Upper lobe of right lung (tissue), 1 donor: ENCODE measurements around the gene IPO13. TPM values are rescaled to one million over a fixed set of nuclear protein-coding genes. Genes with fewer than 3 reads are reported as not detected.
A peak's percentile ranks its signal among the peaks of the same experiment; 100 is the strongest.

Source experiments
- ATAC-seq: fragments of 200-7000 bp; cut with Tn5 transposase; one replicate; pipeline ENCODE4 v1.9.1; 2020; ENCODE audit warnings: mild to moderate bottlenecking, moderate library complexity
- DNase-seq: peaks from one replicate; pipeline ENCODE4 v3.0.0-alpha.2; 2020
- H3K27ac ChIP-seq: fragments of 200-600 bp; one replicate; pipeline ENCODE4 v1.8.0; 2022
- H3K27me3 ChIP-seq: fragments of 200-600 bp; one replicate; pipeline ENCODE4 v1.8.0; 2022; ENCODE audit warnings: mild to moderate bottlenecking
- H3K36me3 ChIP-seq: fragments of 200-600 bp; one replicate; pipeline ENCODE4 v1.8.0; 2022
- H3K4me1 ChIP-seq: fragments of 200-600 bp; one replicate; pipeline ENCODE4 v1.8.0; 2022
- H3K4me3 ChIP-seq: fragments of 200-600 bp; one replicate; pipeline ENCODE4 v1.8.0; 2022; ENCODE audit warnings: mild to moderate bottlenecking
- H3K9me3 ChIP-seq: fragments of 200-600 bp; one replicate; pipeline ENCODE4 v1.8.0; 2022
- CTCF ChIP-seq: fragments of 200-600 bp; IDR thresholded peaks from one replicate; pipeline ENCODE4 v1.8.0; 2022; ENCODE audit warnings: antibody characterized with exemption
- intact Hi-C: fragments of 100-400 bp; cut with DNase I; formaldehyde crosslinking; loops from one replicate; pipeline ENCODE4 v1.11.0; 2022
- total RNA-seq: library from RNA; stranded (reverse); fragmentation: NEBNext Ultra II Directional; extraction: Animal tissue kit (Norgen Biotek cat#: 25700); gene quantifications from one replicate; pipeline ENCODE4 v1.2.1, GENCODE V29; 2021
- donor health status: DM: no; HTN: yes; CAD: no; lungs with severe emphysema.

The IPO13 gene
- total RNA-seq, 1 donor from 2014 or later: 24.9 TPM

DNA sequence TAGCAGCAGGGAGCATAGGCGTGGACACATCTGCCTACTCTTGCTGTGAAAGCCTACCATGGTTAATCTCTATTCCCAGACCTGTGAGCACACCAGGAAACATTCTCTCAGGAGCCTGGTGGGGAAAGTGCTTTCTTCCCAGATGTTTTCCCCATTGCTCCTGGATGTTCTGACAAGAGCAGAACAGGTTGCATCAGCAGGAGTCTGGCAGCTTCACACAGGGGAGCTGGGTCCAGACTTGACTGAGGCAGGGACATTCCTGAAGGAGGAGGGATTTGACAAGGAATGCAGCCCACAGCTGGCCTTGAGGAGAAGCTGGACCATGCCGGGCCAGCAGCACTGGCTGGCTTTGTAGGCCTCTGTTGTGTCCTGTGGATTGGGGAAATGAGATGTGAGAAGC, 34.1 kb upstream of the IPO13 start:
- H3K4me3 ChIP-seq: no peak overlapping the region
- ATAC-seq (peak; percentile 44), DNase-seq (no peak)
- no peak overlapping the region for H3K27ac ChIP-seq
- no peak for TF ChIP-seq CTCF
- H3K36me3 ChIP-seq: no peaks in the 10 kb centered on the region
- H3K9me3 ChIP-seq: no peaks in the 10 kb centered on the region
- peaks cover 6% of the 10 kb centered on the region for H3K4me1 ChIP-seq
- intact Hi-C loops: loop anchor here (10.0 kb wide), 1 partner anchor 118 kb away; no protein-coding TSS in a partner anchor
- no peaks in the 10 kb centered on the region for H3K27me3 ChIP-seq

GRCh38 chr1:43913051-43913501, 33.7 kb upstream of the IPO13 start:
- H3K27ac ChIP-seq: no peak overlapping the region
- no peak for TF ChIP-seq CTCF
- no peaks in the 10 kb centered on the region for H3K27me3 ChIP-seq
- intact Hi-C loops: loop anchor here (10.0 kb wide), 1 partner anchor 118 kb away; no protein-coding TSS in a partner anchor
- DNase-seq: no peak
- H3K4me1 ChIP-seq: peaks cover 6% of the 10 kb centered on the region
- H3K9me3 ChIP-seq: no peaks in the 10 kb centered on the region
- H3K4me3 ChIP-seq: no peak overlapping the region
- H3K36me3 ChIP-seq: no peaks in the 10 kb centered on the region
- no peak for ATAC-seq

- H3K27ac ChIP-seq: no peak overlapping the region
- no peak for TF ChIP-seq CTCF
- H3K9me3 ChIP-seq: no peaks in the 10 kb centered on the region
- H3K36me3 ChIP-seq: no peaks in the 10 kb centered on the region
- H3K27me3 ChIP-seq: no peaks in the 10 kb centered on the region
- H3K4me1 ChIP-seq: peaks cover 6% of the 10 kb centered on the region
- ATAC-seq (no peak), DNase-seq (no peak)
- no peak overlapping the region for H3K4me3 ChIP-seq
- intact Hi-C loops: loop anchor here (10.0 kb wide), 1 partner anchor 119 kb away; no protein-coding TSS in a partner anchor
Observed at GRCh38 chr1:43913666-43914360, 32.9 kb upstream of the IPO13 start.

DNA sequence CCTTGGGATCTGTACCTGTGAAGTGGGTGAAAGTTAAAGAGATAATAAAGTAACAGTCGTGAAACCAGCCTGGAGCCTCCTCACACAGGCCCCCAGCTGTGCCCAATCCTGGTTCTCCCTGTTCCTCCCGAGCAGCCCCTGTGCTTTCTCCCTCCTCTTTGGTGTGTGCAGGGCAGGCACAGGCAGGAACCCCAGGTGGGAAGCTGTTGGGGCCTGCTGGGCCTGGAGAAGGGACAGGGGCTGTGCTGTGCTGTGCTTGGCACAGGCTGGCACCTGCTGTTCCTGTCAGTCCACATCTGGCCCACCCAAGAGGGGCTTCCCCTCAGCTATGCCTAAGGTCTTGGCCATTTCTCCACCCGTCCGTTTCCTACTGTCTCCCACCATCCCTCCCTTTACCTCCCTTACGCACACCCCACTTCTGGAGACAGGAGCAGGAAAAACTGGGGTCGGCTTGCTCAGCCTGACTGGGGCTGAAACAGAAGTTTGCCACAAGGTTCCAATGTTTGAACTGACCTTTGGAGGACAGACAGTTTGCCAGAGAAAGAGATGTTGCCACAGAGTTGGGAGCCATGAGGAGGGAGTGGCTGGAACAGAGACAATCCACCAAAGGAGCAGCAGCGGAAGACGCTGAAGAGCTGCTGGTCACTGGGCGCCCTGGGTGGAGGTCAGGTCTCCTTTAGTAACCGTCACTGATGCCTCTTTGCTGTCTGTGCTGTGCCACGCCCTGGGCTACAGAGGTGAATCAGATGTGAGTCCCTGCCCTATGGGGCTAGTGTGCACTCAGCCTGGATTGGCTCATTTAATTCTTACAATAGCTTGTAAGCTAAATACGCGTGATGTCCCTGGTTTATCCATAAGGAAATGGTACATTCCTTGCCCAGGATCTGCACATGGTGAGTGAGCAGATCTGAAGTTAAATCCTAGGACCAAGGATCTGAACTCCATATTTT, 31.9 kb upstream of the IPO13 start:
- intact Hi-C loops: loop anchor here (10.0 kb wide), 1 partner anchor 120 kb away; no protein-coding TSS in a partner anchor
- DNase-seq: no peak
- H3K9me3 ChIP-seq: no peaks in the 10 kb centered on the region
- no peak for TF ChIP-seq CTCF
- H3K27me3 ChIP-seq: no peaks in the 10 kb centered on the region
- H3K4me1 ChIP-seq: peaks cover 6% of the 10 kb centered on the region
- H3K4me3 ChIP-seq: no peak overlapping the region
- no peaks in the 10 kb centered on the region for H3K36me3 ChIP-seq
- H3K27ac ChIP-seq: no peak overlapping the region
- peak; percentile 22 for ATAC-seq

DNA sequence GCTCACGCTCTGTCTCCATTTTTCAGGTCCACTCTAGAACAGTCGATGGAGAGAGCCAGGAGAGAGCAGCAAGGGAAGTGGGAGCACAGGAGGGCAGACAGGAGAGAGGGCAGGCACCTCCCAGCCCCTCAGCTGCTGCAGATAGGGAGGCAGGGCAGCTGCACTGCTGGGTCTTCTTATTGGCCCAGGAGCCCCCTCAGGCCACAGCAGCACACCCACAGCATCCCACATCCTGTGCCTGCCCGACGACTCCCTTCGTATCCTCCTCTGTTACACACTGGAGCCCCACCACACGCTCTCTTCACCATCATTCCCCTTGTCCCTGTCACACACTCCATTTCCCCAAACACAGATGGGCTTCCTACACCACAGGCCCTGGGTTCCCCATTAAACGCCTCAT, 26.8 kb upstream of the IPO13 start:
- H3K9me3 ChIP-seq: no peaks in the 10 kb centered on the region
- no peak overlapping the region for H3K4me3 ChIP-seq
- ATAC-seq: no peak
- H3K27me3 ChIP-seq: no peaks in the 10 kb centered on the region
- no peak for DNase-seq
- H3K27ac ChIP-seq: no peak overlapping the region
- H3K36me3 ChIP-seq: no peaks in the 10 kb centered on the region
- no peaks in the 10 kb centered on the region for H3K4me1 ChIP-seq
- intact Hi-C loops: loop anchor here (10.0 kb wide), 1 partner anchor 125 kb away; no protein-coding TSS in a partner anchor
- TF ChIP-seq CTCF: no peak
